RPMI7951 (cell line): Measurements from ENCODE around the gene AGA. TPM values are rescaled to one million over a fixed set of nuclear protein-coding genes. Genes with fewer than 3 reads are reported as not detected.

Experiments
- DNase-seq: peaks from one replicate; pipeline ENCODE4 v3.0.0-alpha.2; 2012; ENCODE audit warnings: low read depth
- total RNA-seq: library from RNA; depleted of rRNA; stranded (reverse); fragments of >200 nt; shearing (Covaris generic); gene quantifications from 2 replicates; pipeline ENCODE4 v1.2.3, GENCODE V29; 2014; rRNA removed

Gene AGA
- total RNA-seq, 1 experiment from 2014 or later = 38.8 TPM

GRCh38 chr4:177386278-177386815 lies 55.9 kb downstream of the AGA start:
- DNase-seq = no peak

- no peak for DNase-seq
Observed at GRCh38 chr4:177385576-177386277, 56.5 kb downstream of the AGA start.

- DNase-seq = no peak
Observed at GRCh38 chr4:177384856-177385397, 57.3 kb downstream of the AGA start.

GRCh38 chr4:177381762-177382310 lies 60.4 kb downstream of the AGA start:
- DNase-seq = no peak

Other genes with a start within 250 kb of the AGA start
- gene NEIL3, start 132.6 kb downstream of the AGA start, total RNA-seq = 17.3 and 19.2 TPM in 2 replicates